Pancreas (tissue), 10 donors: ENCODE measurements around the gene MARK4. TPM values are rescaled to one million over a fixed set of nuclear protein-coding genes. Genes with fewer than 3 reads are reported as not detected.

Experiments used
- ATAC-seq, 4 donors: fragments of 200-7000 bp; cut with Tn5 transposase; one replicate each; pipeline versions ENCODE4 v1.8.0 to v1.9.1; 2020; ENCODE audit warnings: mild to moderate bottlenecking in 4 of 4, moderate library complexity in 4 of 4
- DNase-seq, 6 donors: peaks; one replicate each; pipeline ENCODE4 v3.0.0-alpha.2; 2020
- FAIRE-seq: peaks from 2 replicates; lab custom pipeline; 2012; peaks lifted over from hg19 to GRCh38; lab: Jason Lieb, UNC
- H3K27ac ChIP-seq, 4 donors: fragments of 200-600 bp; sonication (generic); 1 replicate in 3 of 4; 2 replicates in 1 of 4; pipeline versions ENCODE4 v1.5.0 to v1.8.0; 2020
- H3K27me3 ChIP-seq, 4 donors: fragments of 200-600 bp; one replicate each; pipeline ENCODE4 v1.8.0; 2021
- H3K36me3 ChIP-seq, 3 donors: fragments of 200-600 bp; sonication (generic) in 1 of 3; one replicate each; pipeline versions ENCODE4 v1.5.0 to v1.8.0; 2020 to 2021
- H3K4me1 ChIP-seq, 3 donors: fragments of 200-600 bp; one replicate each; pipeline ENCODE4 v1.8.0; 2021
- H3K4me3 ChIP-seq, 4 donors: fragments of 200-600 bp; sonication (generic) in 2 of 4; one replicate each; pipeline versions ENCODE4 v1.5.0 to v1.8.0; 2020 to 2021
- H3K9me3 ChIP-seq, 4 donors: fragments of 200-600 bp; one replicate each; pipeline ENCODE4 v1.8.0; 2021
- WGBS, 2 donors: extraction: QIAGEN DNeasy Blood & Tissue Kit; methylation state at CpG; one replicate each; pipeline ENCODE4 v1.1.7; 2013; 5-methylcytosine and 5-hydroxymethylcytosine counted together
- intact Hi-C, 3 donors: fragments of 100-400 bp; cut with DNase I; formaldehyde crosslinking; loops; one replicate each; pipeline versions ENCODE4 v1.11.1 to v1.14.2; 2022
- polyA plus RNA-seq, 2 donors: library from polyadenylated mRNA; stranded (reverse); fragments of 200-250 nt; gene quantifications; one replicate each; pipeline ENCODE4 v1.2.3, GENCODE V29; 2013
- total RNA-seq, 6 donors: library from RNA; stranded (reverse); fragmentation: NEBNext Ultra II Directional in 4 of 6; extraction: Animal tissue kit (Norgen Biotek cat#: 25700) in 4 of 6; gene quantifications; one replicate each; pipeline versions ENCODE4 v1.2.1 to v1.2.4, GENCODE V29; 2021 to 2023
- TF ChIP-seq, protein P1 (sequence below), 4 donors: fragments of 200-600 bp; sonication (generic) in 3 of 4; IDR thresholded peaks; one replicate each; pipeline versions ENCODE4 v1.5.0 to v1.8.0; 2021; ENCODE audit warnings: antibody characterized with exemption in 4 of 4
- donor health status: healthy with polysubstance abuse.
- donor health status: DM: no; HTN: no; CAD: no; lungs with moderate emphysema.
- donor health status: DM: no; HTN: no; CAD: no.
- donor health status: control.
- donor health status: control.
- donor health status: Bipolar disorder and iron deficiency.
- donor health status: DM: yes; HTN: yes; CAD: no.
- donor health status: DM: no; HTN: no; CAD: no.
- donor health status: DM: no; HTN: no; CAD: no.
- donor health status: DM: yes; HTN: yes; CAD: no.

MARK4 gene
- total and polyA plus RNA-seq, 8 donors, result 12.8 to 22.8 (median 20.0) TPM

DNA sequence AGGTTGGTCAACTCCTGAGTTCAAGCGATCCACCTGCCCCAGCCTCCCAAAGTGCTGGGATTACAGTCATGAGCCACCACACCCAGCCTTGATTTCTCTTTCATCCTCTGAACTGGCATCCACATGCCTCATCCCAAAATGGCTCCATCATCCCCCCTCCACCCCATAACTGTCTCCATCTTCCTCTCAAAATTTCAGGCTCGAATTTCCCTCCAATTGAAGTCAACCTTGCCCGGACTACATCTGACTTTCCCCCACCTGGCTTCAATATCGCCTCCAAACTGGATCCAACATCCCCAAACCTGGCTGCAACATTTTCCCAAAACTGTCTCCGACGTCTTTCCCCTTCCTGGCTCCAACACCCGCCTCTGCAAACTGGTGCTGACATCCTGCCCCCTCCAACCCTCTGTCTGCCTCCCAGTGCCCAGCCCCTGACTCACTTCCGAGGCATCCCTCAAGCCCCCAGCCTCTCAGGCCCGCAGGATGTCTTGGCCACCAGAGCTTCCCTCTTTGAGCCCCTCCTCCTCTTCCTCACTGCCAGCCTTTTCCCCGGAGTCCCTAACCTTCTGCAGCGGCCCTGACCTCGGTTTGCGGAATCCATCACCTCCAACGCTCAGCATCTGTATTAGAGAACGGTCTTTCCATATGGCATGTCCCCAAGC is 6.8 kb upstream of the MARK4 start:
- Histone ChIP-seq H3K36me3 (no peaks in the 10 kb centered on the region), H3K4me3 (no peak overlapping the region), H3K9me3 (no peaks in the 10 kb centered on the region), H3K27me3 (no peaks in the 10 kb centered on the region), H3K27ac (no peak overlapping the region), H3K4me1 (no peaks in the 10 kb centered on the region)
- FAIRE-seq, result no peak
- ATAC-seq, result no peak
- TF ChIP-seq, protein P1, sequence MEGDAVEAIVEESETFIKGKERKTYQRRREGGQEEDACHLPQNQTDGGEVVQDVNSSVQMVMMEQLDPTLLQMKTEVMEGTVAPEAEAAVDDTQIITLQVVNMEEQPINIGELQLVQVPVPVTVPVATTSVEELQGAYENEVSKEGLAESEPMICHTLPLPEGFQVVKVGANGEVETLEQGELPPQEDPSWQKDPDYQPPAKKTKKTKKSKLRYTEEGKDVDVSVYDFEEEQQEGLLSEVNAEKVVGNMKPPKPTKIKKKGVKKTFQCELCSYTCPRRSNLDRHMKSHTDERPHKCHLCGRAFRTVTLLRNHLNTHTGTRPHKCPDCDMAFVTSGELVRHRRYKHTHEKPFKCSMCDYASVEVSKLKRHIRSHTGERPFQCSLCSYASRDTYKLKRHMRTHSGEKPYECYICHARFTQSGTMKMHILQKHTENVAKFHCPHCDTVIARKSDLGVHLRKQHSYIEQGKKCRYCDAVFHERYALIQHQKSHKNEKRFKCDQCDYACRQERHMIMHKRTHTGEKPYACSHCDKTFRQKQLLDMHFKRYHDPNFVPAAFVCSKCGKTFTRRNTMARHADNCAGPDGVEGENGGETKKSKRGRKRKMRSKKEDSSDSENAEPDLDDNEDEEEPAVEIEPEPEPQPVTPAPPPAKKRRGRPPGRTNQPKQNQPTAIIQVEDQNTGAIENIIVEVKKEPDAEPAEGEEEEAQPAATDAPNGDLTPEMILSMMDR (IDR thresholded peaks at IDR 0.05), result no peak
- DNase-seq, result no peak
- WGBS, 2 donors, result 58 to 61% methylated on average over 15 of the region's 15 CpGs
- intact Hi-C loops, result no loop called here

DNA sequence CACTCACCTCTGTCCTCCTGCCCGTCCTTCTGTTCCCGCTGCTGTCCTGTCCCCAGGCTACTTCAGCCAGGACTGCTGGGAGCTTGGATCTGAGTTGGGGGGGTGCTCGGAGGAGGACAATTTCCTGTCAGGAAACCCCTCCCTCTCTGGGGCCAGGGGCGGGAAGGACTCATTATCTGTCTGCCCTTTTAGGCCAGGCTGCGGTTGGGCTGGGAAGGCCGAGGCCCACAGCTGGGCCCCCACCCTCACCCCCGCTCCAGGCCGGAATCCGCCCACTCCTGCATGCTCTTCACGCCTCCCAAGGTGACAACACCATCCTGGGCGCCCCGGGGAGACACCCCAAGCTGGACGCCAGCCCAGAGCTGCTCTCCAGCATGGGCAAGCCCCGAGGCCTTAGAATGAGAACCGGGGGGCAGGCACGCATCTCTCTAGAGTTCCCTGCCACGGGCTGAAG is 5.7 kb upstream of the MARK4 start, which contains the start of gene EXOC3L2:
EXOC3L2 (minus strand) TSS at position 74 of the 454 bp plus-strand sequence. CDS start 6,362 bp downstream, outside the sequence.
- 60 to 67% methylated on average over 14 to 17 of the region's 17 CpGs for WGBS, 2 donors
- Histone ChIP-seq H3K4me1 (no peaks in the 10 kb centered on the region), H3K9me3 (no peaks in the 10 kb centered on the region), H3K36me3 (no peaks in the 10 kb centered on the region), H3K27me3 (no peaks in the 10 kb centered on the region), H3K4me3 (no peak within 1 kb of the TSS), H3K27ac (no peak within 1 kb of the TSS)
- DNase-seq (peak in 1 of 6 donors; percentile 57), FAIRE-seq (no peak), ATAC-seq (no peak)
- intact Hi-C loops, result no loop called here
- TF ChIP-seq, protein P1 (IDR thresholded peaks at IDR 0.05), result no peak

- Histone ChIP-seq H3K36me3 (no peaks in the 10 kb centered on the region), H3K4me1 (no peaks in the 10 kb centered on the region), H3K27me3 (no peaks in the 10 kb centered on the region), H3K27ac (no peak overlapping the region), H3K9me3 (no peaks in the 10 kb centered on the region), H3K4me3 (no peak overlapping the region)
- FAIRE-seq, result no peak
- intact Hi-C loops, result no loop called here
- TF ChIP-seq, protein P1 (IDR thresholded peaks at IDR 0.05), result no peak
- 55 to 65% methylated on average over 4 of the region's 4 CpGs for WGBS, 2 donors
- DNase-seq, result no peak
- ATAC-seq, result no peak
Observed at GRCh38 chr19:45245826-45246225, 5.2 kb upstream of the MARK4 start.

DNA sequence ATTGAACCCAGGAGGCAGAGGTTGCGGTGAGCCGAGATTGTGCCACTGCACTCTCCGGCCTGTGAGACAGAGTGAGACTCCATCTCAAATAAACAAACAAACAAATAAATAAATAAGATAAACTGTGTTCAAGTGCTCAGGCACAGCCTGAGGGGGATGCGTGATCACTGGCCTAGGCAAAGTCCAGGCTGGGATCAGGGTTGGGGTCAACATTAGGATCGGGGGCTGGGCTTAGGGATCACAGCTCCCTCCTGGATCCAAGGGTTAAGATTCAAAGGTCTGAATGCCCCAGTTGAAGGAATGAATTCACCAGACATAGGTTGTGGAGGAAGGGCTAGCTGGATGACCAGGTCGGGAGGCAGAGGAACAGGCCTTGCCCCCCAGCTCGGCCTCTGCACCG is 3.9 kb upstream of the MARK4 start:
- no peaks in the 10 kb centered on the region for H3K9me3 ChIP-seq
- intact Hi-C loops, result no loop called here
- FAIRE-seq (no peak), ATAC-seq (no peak), DNase-seq (no peak)
- TF ChIP-seq, protein P1 (IDR thresholded peaks at IDR 0.05), result no peak
- no peak overlapping the region for H3K4me3 ChIP-seq
- H3K4me1 ChIP-seq, result peaks cover 0 to under 1% (median 0%) of the 10 kb centered on the region in 3 donors
- 85 to 96% methylated on average over 8 of the region's 8 CpGs for WGBS, 2 donors
- no peaks in the 10 kb centered on the region for H3K27me3 ChIP-seq
- no peaks in the 10 kb centered on the region for H3K36me3 ChIP-seq
- no peak overlapping the region for H3K27ac ChIP-seq
